IMR-90 (cell line): ENCODE data around the gene IGSF9B. TPM values are rescaled to one million over a fixed set of nuclear protein-coding genes. Genes with fewer than 3 reads are reported as not detected.

Experiments used
- ATAC-seq: fragments of 200-7000 bp; cut with Tn5 transposase; 2 replicates; pipeline ENCODE4 v1.9.1; 2020; ENCODE audit warnings: low read depth, mild to moderate bottlenecking, moderate library complexity
- BruUV-seq: library from RNA; stranded (reverse); fragments of 400-500 nt; replicated peaks from 2 replicates; lab custom pipeline; 2021; lab: Mats Ljungman, UMichigan
- CTCF ChIA-PET: fragments of 300-600 bp; formaldehyde crosslinking; extraction: SDS; loops from one replicate; lab custom pipeline; 2021; ENCODE audit warnings: antibody characterized with exemption; lab: Yijun Ruan, JAX
- POLR2A ChIA-PET: fragments of 300-600 bp; sonication (Branson Sonifier 250); formaldehyde crosslinking; loops from one replicate; lab custom pipeline; 2022; ENCODE audit warnings: antibody characterized with exemption; ENCODE audit not compliant: unreplicated experiment; lab: Charles Lee
- DNase-seq: peaks from one replicate; pipeline ENCODE4 v3.0.0; 2013
- H2AFZ ChIP-seq: replicated peaks from 2 replicates; pipeline ENCODE3; 2013; ENCODE audit warnings: low read length, mild to moderate bottlenecking; ENCODE audit not compliant: poor library complexity
- H2AK5ac ChIP-seq: 2 replicates; pipeline ENCODE4 v1.6.1; 2013; ENCODE audit warnings: low read depth, low read length, inconsistent platforms
- H2AK9ac ChIP-seq: replicated peaks from 2 replicates; pipeline ENCODE3; 2013; ENCODE audit warnings: mild to moderate bottlenecking, low read depth, low read length, moderate library complexity; ENCODE audit not compliant: poor library complexity
- H2BK120ac ChIP-seq: 2 replicates; pipeline ENCODE4 v1.6.1; 2013; ENCODE audit warnings: low read depth, low read length, inconsistent platforms
- H2BK15ac ChIP-seq: 3 replicates; pipeline ENCODE4 v1.6.1; 2013; ENCODE audit warnings: low read depth, low read length, inconsistent platforms
- H2BK20ac ChIP-seq: 2 replicates; pipeline ENCODE4 v1.6.1; 2013; ENCODE audit warnings: low read depth, mild to moderate bottlenecking, inconsistent platforms, low read length, moderate library complexity
- H2BK5ac ChIP-seq: 2 replicates; pipeline ENCODE4 v1.6.1; 2013; ENCODE audit warnings: mild to moderate bottlenecking, low read depth, low read length, inconsistent platforms; ENCODE audit not compliant: poor library complexity, severe bottlenecking
- H3K14ac ChIP-seq: replicated peaks from 2 replicates; pipeline ENCODE4 v1.6.1; 2013; ENCODE audit warnings: low read depth, low read length, inconsistent platforms
- H3K18ac ChIP-seq: 2 replicates; pipeline ENCODE4 v1.6.1; 2013; ENCODE audit warnings: low read depth, low read length, control low read depth
- H3K23ac ChIP-seq: 2 replicates; pipeline ENCODE4 v1.6.1; 2013; ENCODE audit warnings: low read depth, low read length, inconsistent platforms
- H3K27ac ChIP-seq: 2 replicates; pipeline ENCODE4 v1.5.1; 2013; ENCODE audit warnings: mild to moderate bottlenecking, control low read depth, low read length; ENCODE audit not compliant: insufficient read depth
- H3K27me3 ChIP-seq: 2 replicates; pipeline ENCODE4 v1.6.1; 2013; ENCODE audit warnings: low read length; ENCODE audit not compliant: control insufficient read depth, insufficient read depth
- H3K36me3 ChIP-seq: 2 replicates; pipeline ENCODE4 v1.6.1; 2013; ENCODE audit warnings: low read length, mixed read lengths; ENCODE audit not compliant: control insufficient read depth, insufficient read depth
- H3K4ac ChIP-seq: 2 replicates; pipeline ENCODE4 v1.6.1; 2013; ENCODE audit warnings: low read depth, low read length, inconsistent platforms
- H3K4me1 ChIP-seq: 2 replicates; pipeline ENCODE4 v1.6.1; 2013; ENCODE audit warnings: low read length, mixed read lengths; ENCODE audit not compliant: control insufficient read depth, insufficient read depth
- H3K4me2 ChIP-seq: 2 replicates; pipeline ENCODE4 v1.6.1; 2013; ENCODE audit warnings: low read depth, mild to moderate bottlenecking, control low read depth, low read length, moderate library complexity
- H3K4me3 ChIP-seq: 2 replicates; pipeline ENCODE4 v1.5.1; 2013; ENCODE audit warnings: low read depth, mild to moderate bottlenecking, control low read depth, low read length, moderate library complexity; ENCODE audit not compliant: insufficient read depth
- H3K56ac ChIP-seq: 2 replicates; pipeline ENCODE4 v1.6.1; 2013; ENCODE audit warnings: low read length, inconsistent platforms; ENCODE audit not compliant: insufficient read depth; ENCODE audit errors: extremely low read depth
- H3K79me1 ChIP-seq, 2 experiments: 2 replicates each; pipeline ENCODE4 v1.6.1; 2013; ENCODE audit warnings: low read length in 2 of 2, inconsistent platforms in 1 of 2, low read depth in 1 of 2
- H3K9ac ChIP-seq: 2 replicates; pipeline ENCODE4 v1.6.1; 2013; ENCODE audit warnings: low read depth, low read length, control low read depth
- H3K9me1 ChIP-seq: 2 replicates; pipeline ENCODE4 v1.6.1; 2013; ENCODE audit warnings: low read length, inconsistent platforms; ENCODE audit not compliant: insufficient read depth
- H3K9me3 ChIP-seq: 2 replicates; pipeline ENCODE4 v1.6.1; 2013; ENCODE audit warnings: low read length; ENCODE audit not compliant: control insufficient read depth, insufficient read depth
- H4K20me1 ChIP-seq: 2 replicates; pipeline ENCODE4 v1.6.1; 2013; ENCODE audit warnings: low read length, inconsistent platforms; ENCODE audit not compliant: insufficient read depth
- H4K5ac ChIP-seq: 2 replicates; pipeline ENCODE4 v1.6.1; 2013; ENCODE audit warnings: mild to moderate bottlenecking, low read depth, low read length, control low read depth
- H4K8ac ChIP-seq, 2 experiments: 2 replicates each; pipeline ENCODE4 v1.6.1; 2013; ENCODE audit warnings: low read depth in 2 of 2, low read length in 2 of 2, control low read depth in 1 of 2, inconsistent platforms in 1 of 2
- H4K91ac ChIP-seq: 2 replicates; pipeline ENCODE4 v1.6.1; 2013; ENCODE audit warnings: low read depth, low read length, inconsistent platforms; ENCODE audit not compliant: insufficient read depth
- FOS ChIP-seq: fragments of 150-350 bp; IDR thresholded peaks from 2 replicates; pipeline ENCODE4 v1.6.1; 2016; ENCODE audit warnings: low read depth, low read length
- POLR2A ChIP-seq: IDR thresholded peaks from 2 replicates; pipeline ENCODE4 v1.6.1; 2012; ENCODE audit warnings: mild to moderate bottlenecking, low read depth, low read length
- WGBS, 2 experiments: methylation state at CpG; one replicate each; pipeline versions ENCODE4 v1.1.5 to v1.1.7; 2013; ENCODE audit warnings: missing lambda C conversion rate in 2 of 2; ENCODE audit not compliant: insufficient read length in 1 of 2; ENCODE audit errors: extremely low coverage in 2 of 2; 5-methylcytosine and 5-hydroxymethylcytosine counted together
- dilution Hi-C: fragments of 300-500 bp; cut with HindIII; formaldehyde crosslinking; loops from one replicate; pipeline ENCODE4 v1.14.3; 2018; ENCODE audit warnings: low sequenced_read_pairs; ENCODE audit not compliant: unreplicated experiment
- in situ Hi-C: fragments of 300-500 bp; cut with MboI; formaldehyde crosslinking; loops from 3 replicates; pipeline ENCODE4 v1.14.3; 2019; ENCODE audit warnings: low sequenced_read_pairs, inconsistent platforms, mixed read lengths
- intact Hi-C: fragments of 100-400 bp; cut with micrococcal nuclease; formaldehyde crosslinking; loops from 2 replicates; pipeline ENCODE4 v1.10.0; 2022
- polyA plus RNA-seq, 3 experiments: library from polyadenylated mRNA; depleted of rRNA; stranded (reverse); fragments of >200 nt; gene quantifications; 2 replicates each; pipeline ENCODE4 v1.2.3, GENCODE V29; 2012; ENCODE audit warnings: low replicate concordance in 1 of 3
- total RNA-seq: library from RNA; depleted of rRNA; stranded (reverse); fragments of >200 nt; gene quantifications from 2 replicates; pipeline ENCODE4 v1.2.3, GENCODE V29; 2012

The IGSF9B gene
- total and polyA plus RNA-seq, 2 of the 4 experiments (the other 2 are of a cell fraction): under 0.01 to 0.10 TPM

GRCh38 chr11:133997554-133997953 is 40.8 kb upstream of the IGSF9B start:
- no peak overlapping the region for H2AFZ ChIP-seq
- dilution Hi-C loops (no loop called here), intact Hi-C loops (no loop called here), in situ Hi-C loops (no loop called here)
- no peak overlapping the region for H3K4me2 ChIP-seq
- H3K27ac ChIP-seq: no peak overlapping the region
- no peak overlapping the region for H3K56ac ChIP-seq
- H2AK9ac ChIP-seq: no peak overlapping the region
- H3K4me1 ChIP-seq: no peaks in the 10 kb centered on the region
- TF ChIP-seq POLR2A (no peak), FOS (no peak)
- H2BK120ac ChIP-seq: no peak overlapping the region
- H3K27me3 ChIP-seq: no peaks in the 10 kb centered on the region; the same call in 1 of the 2 replicates
- H2AK5ac ChIP-seq: no peak overlapping the region
- DNase-seq (no peak), ATAC-seq (no peak)
- H2BK20ac ChIP-seq: no peak overlapping the region
- CTCF ChIA-PET: no interaction called here
- H3K9me3 ChIP-seq: 0 out of 2 replicates have a peak, but pooled peaks cover 2% of the 10 kb centered on the region
- no CpG with 5 or more reads among the region's 5 CpGs for WGBS, 2 experiments
- no peak overlapping the region for H4K91ac ChIP-seq
- no TSS peak for BruUV-seq
- no peak overlapping the region for H3K4ac ChIP-seq
- H3K36me3 ChIP-seq: no peaks in the 10 kb centered on the region
- H3K79me1 ChIP-seq: no peaks in the 10 kb centered on the region
- no peak overlapping the region for H3K14ac ChIP-seq
- no peak overlapping the region for H3K18ac ChIP-seq
- no peak overlapping the region for H3K4me3 ChIP-seq
- H4K20me1 ChIP-seq: no peaks in the 10 kb centered on the region
- no peak overlapping the region for H4K8ac ChIP-seq
- H2BK15ac ChIP-seq: no peak overlapping the region
- H2BK5ac ChIP-seq: no peak overlapping the region
- no peaks in the 10 kb centered on the region for H3K9me1 ChIP-seq
- no peak overlapping the region for H3K9ac ChIP-seq
- H4K5ac ChIP-seq: no peak overlapping the region
- no peak overlapping the region for H3K23ac ChIP-seq
- POLR2A ChIA-PET: no interaction called here
